OCI-M2 (cell line): ENCODE measurements around the gene SYTL1.
"Not testable (repeated sequence)": the region's sequence is repeated elsewhere in the genome, so short reads cannot be mapped to it uniquely, and the experiment has no call there.

Experiments used
- DNase-seq: peaks from one replicate; lab custom pipeline; 2025; ENCODE audit not compliant: unreplicated experiment; lab: John Stamatoyannopoulos, UW

SYTL1 gene

GRCh38 chr1:27383039-27383605 is 41.3 kb downstream of the SYTL1 start, which contains the start of gene CD164L2:
CD164L2 (minus strand) TSS chr1:27383333; CDS start chr1:27383239, 94 bp downstream.
- DNase-seq, result no peak

DNA sequence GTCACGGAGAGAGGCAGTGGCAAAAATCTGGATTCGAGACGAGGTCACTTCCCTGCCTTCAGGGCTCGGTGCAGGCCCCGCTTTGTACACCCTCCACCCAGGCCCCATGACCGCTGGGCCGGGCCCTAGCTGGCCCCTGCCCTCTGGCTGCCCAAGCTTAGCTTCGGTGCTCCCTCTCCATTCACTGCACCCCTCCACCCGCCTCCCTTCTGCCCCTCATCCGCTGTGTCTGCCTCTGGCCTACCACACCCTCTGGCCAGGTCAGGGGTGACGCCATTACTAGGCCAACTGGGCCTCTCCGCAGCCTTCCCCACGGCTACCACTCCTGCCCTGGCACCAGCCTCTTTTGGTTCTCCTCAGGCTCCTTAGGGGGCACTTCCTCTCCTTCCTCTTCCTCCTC is 41.8 kb downstream of the SYTL1 start:
- no peak for DNase-seq

- DNase-seq, result not testable (repeated sequence)
These were observed 43.0 kb downstream of the SYTL1 start for GRCh38 chr1:27384797-27385196.

DNA sequence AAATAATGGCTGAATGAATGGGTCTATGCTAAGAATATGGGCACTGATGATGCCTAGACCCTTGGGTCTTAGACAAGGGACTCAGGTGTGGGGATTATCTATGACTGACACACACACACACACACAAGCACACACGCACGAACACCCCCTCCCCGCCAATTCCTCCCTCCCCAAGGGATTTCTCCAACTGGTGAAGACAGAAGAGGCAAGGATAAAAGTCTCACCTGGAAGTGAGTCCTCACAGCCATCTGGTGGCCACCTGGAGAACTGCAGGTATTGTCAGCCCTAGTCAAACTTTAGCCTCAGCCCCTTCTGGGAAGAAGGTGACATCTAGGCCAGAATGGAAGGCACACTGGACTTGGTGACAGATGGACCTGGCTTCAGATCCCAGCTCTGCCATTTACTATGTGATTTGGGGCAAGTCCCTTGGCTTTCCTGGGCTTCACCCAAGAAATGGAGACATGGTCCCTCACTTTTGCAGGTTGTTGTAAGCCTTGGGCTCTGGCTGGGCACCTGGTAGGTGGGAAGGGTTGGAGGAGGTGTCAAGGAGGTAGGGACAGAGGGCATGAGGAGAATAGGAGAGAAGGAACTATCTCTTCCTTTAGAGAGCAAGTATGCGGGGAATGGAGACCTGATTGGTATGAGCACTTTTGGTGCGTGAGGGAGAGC is 46.6 kb downstream of the SYTL1 start:
- peak; percentile 10 for DNase-seq

- DNase-seq, result no peak
These were observed 49.8 kb downstream of the SYTL1 start for GRCh38 chr1:27391511-27392095.

DNA sequence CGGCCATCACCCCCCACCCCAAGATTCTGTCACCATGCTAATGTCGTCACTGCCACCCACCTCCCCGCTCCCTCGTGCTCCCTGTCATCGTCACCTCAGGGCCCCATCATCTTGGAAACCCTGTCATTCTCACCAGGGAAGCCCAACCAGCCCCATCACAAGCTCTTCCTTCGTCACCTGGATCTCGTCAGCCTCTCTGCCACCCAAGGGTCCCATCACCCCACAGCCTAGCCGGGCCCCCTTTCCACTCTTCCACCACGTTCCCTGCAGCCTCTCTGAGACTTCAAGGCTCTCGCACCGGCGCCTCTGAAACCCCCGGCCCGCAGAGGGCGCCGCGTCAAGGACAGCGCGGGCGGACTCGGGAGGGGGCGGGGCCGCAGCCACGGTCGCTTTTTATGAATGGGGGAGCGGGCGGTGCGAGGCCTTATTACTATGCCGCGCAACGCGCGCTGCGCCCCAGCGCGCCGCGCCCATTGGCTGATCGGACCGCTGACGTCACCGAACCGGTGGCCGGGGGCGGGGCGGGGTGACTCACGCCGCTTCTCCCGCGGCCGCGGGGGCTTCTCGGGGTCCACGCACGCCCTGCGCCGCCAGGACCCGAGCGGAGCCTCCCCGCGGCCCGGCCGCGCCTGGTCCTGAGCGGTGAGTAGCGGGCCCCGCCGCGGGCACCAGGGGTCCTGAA is 50.4 kb downstream of the SYTL1 start, which contains the start of gene GPR3:
TSS of gene GPR3 (plus strand) at position 527 of the 682 bp plus-strand sequence. CDS start 1,177 bp downstream, outside the sequence.
- no peak for DNase-seq

DNA sequence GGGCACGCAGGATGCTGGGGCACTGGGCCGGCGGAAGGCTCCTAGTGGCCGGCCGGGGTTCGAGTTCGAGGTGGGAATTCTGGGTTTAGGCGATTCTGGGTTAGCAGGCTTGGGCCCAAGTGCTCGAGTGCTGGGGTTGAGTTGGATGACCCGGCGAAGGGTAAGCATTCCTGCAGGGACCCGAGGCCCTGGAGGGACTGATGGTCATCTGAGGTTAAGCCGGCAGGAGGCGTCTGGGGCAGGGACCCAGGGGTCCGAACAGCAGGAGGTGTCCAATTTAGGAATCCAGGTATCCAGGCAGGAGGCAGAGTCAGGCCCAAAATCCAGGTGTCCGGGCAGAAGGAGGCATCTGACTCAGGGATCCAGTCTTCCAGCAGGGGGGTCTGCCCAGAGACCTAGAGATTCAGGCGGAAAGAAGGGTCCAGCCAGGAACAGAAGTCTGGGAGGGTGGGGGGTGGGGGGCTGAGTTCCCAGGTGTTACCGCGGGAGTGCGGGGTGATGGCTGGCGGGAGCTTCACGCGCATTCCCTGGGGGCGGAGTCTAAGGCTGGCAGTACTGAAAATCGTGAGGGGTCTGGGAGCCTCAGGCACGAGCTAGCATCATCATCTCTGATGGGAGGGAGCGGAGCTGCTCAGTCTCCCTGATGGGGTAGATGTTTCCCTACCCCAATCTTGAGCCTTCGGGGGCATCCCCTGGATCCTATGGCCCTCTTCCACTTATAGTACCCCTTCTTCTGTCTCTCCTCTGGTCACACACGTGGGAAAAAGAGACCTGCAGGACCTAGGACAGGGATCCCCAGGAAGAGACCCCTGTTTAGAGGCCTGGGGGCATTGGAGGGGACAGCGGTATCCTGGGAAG is 51.2 kb downstream of the SYTL1 start:
- no peak for DNase-seq

GRCh38 chr1:27393641-27394281 is 51.9 kb downstream of the SYTL1 start:
- DNase-seq, result no peak

- no peak for DNase-seq
These were observed 52.4 kb downstream of the SYTL1 start for GRCh38 chr1:27394282-27394658.

- no peak for DNase-seq
These were observed 53.1 kb downstream of the SYTL1 start for GRCh38 chr1:27394925-27395324.

DNA sequence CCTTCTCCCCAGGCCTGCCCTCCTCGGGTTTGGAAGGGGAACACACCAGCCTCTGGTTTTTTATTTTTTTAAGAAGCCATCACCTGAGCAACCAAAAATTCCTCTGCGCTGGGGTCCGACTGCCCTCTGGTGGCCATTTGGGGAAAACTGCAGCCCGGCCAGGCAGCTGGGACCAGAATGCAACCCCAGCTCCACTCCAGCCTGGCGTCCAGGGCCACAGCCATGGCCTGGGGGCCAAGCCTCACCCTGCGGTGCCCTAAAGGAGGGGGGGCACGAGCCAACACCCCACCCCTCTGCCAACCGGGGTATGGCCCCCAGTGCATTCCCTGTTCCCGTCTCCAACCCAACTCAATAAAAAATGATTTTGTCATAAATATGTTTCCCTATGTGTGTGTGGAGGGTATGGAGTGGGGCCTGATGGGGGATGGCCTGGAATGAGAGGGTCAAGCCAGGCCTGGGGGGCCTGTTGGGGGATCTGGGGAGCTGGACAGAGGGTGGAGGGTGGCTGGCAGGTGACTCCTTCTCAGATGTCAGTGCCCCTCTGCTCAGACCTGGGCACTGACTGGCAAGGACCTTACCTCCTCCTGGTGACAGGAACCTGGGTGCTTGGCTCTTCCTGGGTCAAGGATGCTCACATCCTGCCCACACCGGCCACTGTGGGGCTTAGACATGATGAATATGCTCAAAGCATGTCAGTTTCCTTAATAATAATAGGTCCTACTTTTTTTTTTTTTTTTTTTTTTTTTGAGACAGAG is 53.8 kb downstream of the SYTL1 start:
- peak; percentile 17 for DNase-seq

DNA sequence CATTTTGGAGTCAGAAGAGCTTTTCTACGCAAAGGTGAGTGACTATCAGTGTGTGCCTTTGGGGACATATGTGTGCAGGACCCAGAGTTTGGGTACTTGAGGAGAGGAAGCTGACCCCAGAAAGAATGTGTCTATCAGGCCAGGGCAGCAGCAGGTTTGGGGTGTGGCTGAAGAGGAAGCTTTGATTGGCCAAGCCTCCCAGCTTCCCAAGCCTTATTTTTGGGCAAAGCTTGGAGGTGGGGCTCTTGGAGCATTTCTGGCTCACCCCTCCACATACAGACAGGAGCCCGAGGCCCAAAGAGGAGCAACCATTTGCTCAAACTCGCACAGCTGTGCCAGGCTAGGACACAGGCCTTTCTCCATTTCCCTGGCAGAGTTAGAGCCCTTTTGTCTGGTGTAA is 55.3 kb downstream of the SYTL1 start:
- no peak for DNase-seq

DNA sequence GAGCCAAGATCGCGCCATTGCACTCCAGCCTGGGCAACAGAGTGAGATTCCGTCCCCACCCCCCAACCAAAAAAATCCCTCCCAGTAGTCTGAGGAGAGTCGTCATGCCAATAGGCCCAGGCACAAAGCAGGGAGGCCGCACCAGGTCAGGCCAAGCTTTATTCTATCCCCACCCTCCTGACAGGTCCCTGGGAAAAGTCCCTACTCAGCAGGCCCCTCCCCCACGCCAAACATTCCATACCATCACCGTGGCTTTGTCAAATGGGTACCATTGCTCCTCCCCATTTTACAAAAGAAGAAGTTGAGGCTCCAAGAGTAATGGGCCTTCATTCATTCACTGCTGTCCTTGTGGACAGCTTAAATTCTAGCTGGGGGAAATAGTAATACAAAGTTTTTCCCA is 55.9 kb downstream of the SYTL1 start:
- DNase-seq, result no peak

GRCh38 chr1:27398405-27399149 is 56.8 kb downstream of the SYTL1 start:
- DNase-seq, result no peak

GRCh38 chr1:27399251-27400025 is 57.6 kb downstream of the SYTL1 start:
- DNase-seq, result no peak

GRCh38 chr1:27400082-27400962 is 58.5 kb downstream of the SYTL1 start:
- DNase-seq, result no peak

GRCh38 chr1:27400963-27401341 is 59.1 kb downstream of the SYTL1 start:
- no peak for DNase-seq
